SK-N-SH (cell line): ENCODE results near the gene SPDL1. TPM values are rescaled to one million over a fixed set of nuclear protein-coding genes. Genes with fewer than 3 reads are reported as not detected.

Experiments used
- CTCF ChIA-PET: fragments of 300-600, 350-600 bp; formaldehyde crosslinking; extraction: SDS; loops from one replicate; lab custom pipeline; 2021; lab: Yijun Ruan, JAX
- POLR2A ChIA-PET: fragments of 350-600 bp; sonication (Branson Sonifier 250); formaldehyde crosslinking; extraction: SDS; loops from one replicate; lab custom pipeline; 2020; ENCODE audit warnings: antibody characterized with exemption, inconsistent platforms; lab: Yijun Ruan, JAX
- DNase-seq: peaks from one replicate; pipeline ENCODE4 v3.0.0; 2012
- H2AFZ ChIP-seq: fragments of 200-600 bp; sonication (generic); 2 replicates; pipeline ENCODE4 v1.8.1; 2016; ENCODE audit warnings: antibody characterized with exemption, mild to moderate bottlenecking, low read depth
- H3F3A ChIP-seq: fragments of 200-600 bp; sonication (generic); replicated peaks from 2 replicates; pipeline ENCODE3; 2016; ENCODE audit warnings: antibody characterized with exemption, mild to moderate bottlenecking; ENCODE audit not compliant: insufficient read depth
- H3K27ac ChIP-seq, 2 experiments: fragments of 200-500 bp in 1 of 2; fragments of 200-600 bp in 1 of 2; sonication (Bioruptor generic) in 1 of 2; sonication (generic), shearing (Covaris generic) in 1 of 2; 2 replicates each; pipeline versions ENCODE4 v1.5.1 to v1.6.1; 2014 to 2016; ENCODE audit warnings: low read depth in 2 of 2, inconsistent platforms in 1 of 2, low read length in 1 of 2, mild to moderate bottlenecking in 1 of 2, mixed read lengths in 1 of 2
- H3K27me3 ChIP-seq: fragments of 200-600 bp; sonication (generic), shearing (Covaris generic); 2 replicates; pipeline ENCODE4 v1.6.1; 2016; ENCODE audit warnings: mixed run types; ENCODE audit not compliant: insufficient read depth
- H3K36me3 ChIP-seq, 2 experiments: fragments of 200-500 bp in 1 of 2; fragments of 200-600 bp in 1 of 2; sonication (Bioruptor generic) in 1 of 2; sonication (generic) in 1 of 2; replicated peaks in 1 of 2; 2 replicates each; pipeline versions ENCODE3 to v1.5.1; 2014 to 2016; ENCODE audit warnings: low read length in 1 of 2, mild to moderate bottlenecking in 1 of 2; ENCODE audit not compliant: insufficient read depth in 2 of 2, control insufficient read depth in 1 of 2
- H3K4me1 ChIP-seq, 2 experiments: fragments of 200-500 bp in 1 of 2; fragments of 200-600 bp in 1 of 2; sonication (Bioruptor generic) in 1 of 2; sonication (generic), shearing (Covaris generic) in 1 of 2; 2 replicates each; pipeline versions ENCODE4 v1.5.1 to v1.6.1; 2014 to 2016; ENCODE audit warnings: low read depth in 1 of 2, low read length in 1 of 2, mixed run types in 1 of 2; ENCODE audit not compliant: insufficient read depth in 2 of 2, control insufficient read depth in 1 of 2
- H3K4me2 ChIP-seq: fragments of 200-600 bp; sonication (generic), shearing (Covaris generic); 2 replicates; pipeline ENCODE4 v1.6.1; 2017; ENCODE audit warnings: mixed run types
- H3K4me3 ChIP-seq, 2 experiments: fragments of 200-500 bp in 1 of 2; fragments of 200-600 bp in 1 of 2; sonication (Bioruptor generic) in 1 of 2; sonication (generic), shearing (Covaris generic) in 1 of 2; 2 replicates each; pipeline versions ENCODE4 v1.5.1 to v1.8.1; 2014 to 2016; ENCODE audit warnings: low read depth in 2 of 2, inconsistent platforms in 1 of 2, low read length in 1 of 2, mild to moderate bottlenecking in 1 of 2, mixed read lengths in 1 of 2, moderate library complexity in 1 of 2
- H3K79me2 ChIP-seq: fragments of 200-600 bp; sonication (generic); 2 replicates; pipeline ENCODE4 v1.8.1; 2017; ENCODE audit warnings: mild to moderate bottlenecking; ENCODE audit not compliant: insufficient read depth
- H3K9ac ChIP-seq: fragments of 200-600 bp; sonication (generic); 2 replicates; pipeline ENCODE4 v1.6.1; 2017; ENCODE audit warnings: mixed run types
- H3K9me2 ChIP-seq: fragments of 200-600 bp; sonication (generic); 2 replicates; pipeline ENCODE4 v1.6.1; 2017; ENCODE audit warnings: mixed run types
- H3K9me3 ChIP-seq: fragments of 200-600 bp; sonication (generic); 2 replicates; pipeline ENCODE4 v1.6.1; 2017; ENCODE audit warnings: mixed run types, mild to moderate bottlenecking, moderate library complexity
- H4K20me1 ChIP-seq: fragments of 200-600 bp; sonication (generic); 2 replicates; pipeline ENCODE4 v1.6.1; 2017; ENCODE audit warnings: mild to moderate bottlenecking, mixed run types; ENCODE audit not compliant: insufficient read depth
- CHD2 ChIP-seq: fragments of 150-350 bp; IDR thresholded peaks from 2 replicates; pipeline ENCODE4 v1.6.1; 2018; ENCODE audit warnings: low read length; ENCODE audit not compliant: partially characterized antibody
- ELF1 ChIP-seq: IDR thresholded peaks from 2 replicates; pipeline ENCODE4 v1.4.0; 2012
- EZH2phosphoT487 ChIP-seq: fragments of 200-600 bp; sonication (generic); IDR thresholded peaks from 2 replicates; pipeline ENCODE4 v1.6.1; 2017; ENCODE audit warnings: low read depth, mixed run types, mild to moderate bottlenecking, antibody characterized with exemption, moderate library complexity, borderline replicate concordance
- FOSL2 ChIP-seq: IDR thresholded peaks from 2 replicates; pipeline ENCODE4 v1.4.0; 2012; ENCODE audit warnings: low read depth, mild to moderate bottlenecking, moderate library complexity, borderline replicate concordance
- FOXM1 ChIP-seq: IDR thresholded peaks from 2 replicates; pipeline ENCODE4 v1.4.0; 2012; ENCODE audit warnings: low read depth, mild to moderate bottlenecking
- GATA2 ChIP-seq: sonication (generic); formaldehyde crosslinking; IDR thresholded peaks from 2 replicates; pipeline ENCODE4 v1.5.0; 2020; ENCODE audit warnings: mild to moderate bottlenecking, missing genetic modification reagents
- MEF2A ChIP-seq: IDR thresholded peaks from 2 replicates; pipeline ENCODE4 v1.4.0; 2012; ENCODE audit warnings: low read depth, borderline replicate concordance
- NRF1 ChIP-seq: IDR thresholded peaks from 2 replicates; pipeline ENCODE4 v1.6.1; 2012; ENCODE audit warnings: low read depth, mild to moderate bottlenecking, low read length
- POLR2AphosphoS5 ChIP-seq: IDR thresholded peaks from 2 replicates; pipeline ENCODE4 v1.6.1; 2012; ENCODE audit warnings: low read depth, low read length
- RAD21 ChIP-seq: IDR thresholded peaks from 2 replicates; pipeline ENCODE4 v1.6.1; 2012; ENCODE audit warnings: mild to moderate bottlenecking, low read length
- RCOR1 ChIP-seq: fragments of 150-350 bp; IDR thresholded peaks from 2 replicates; pipeline ENCODE4 v1.6.1; 2017; ENCODE audit warnings: antibody characterized with exemption, low read length
- RFX5 ChIP-seq: IDR thresholded peaks from 2 replicates; pipeline ENCODE4 v1.6.1; 2012; ENCODE audit warnings: mild to moderate bottlenecking, improper control_type of control experiment, low read length
- SIN3A ChIP-seq: IDR thresholded peaks from 2 replicates; pipeline ENCODE4 v1.6.1; 2012; ENCODE audit warnings: low read depth, mild to moderate bottlenecking, low read length, moderate library complexity, borderline replicate concordance
- TAF1 ChIP-seq: IDR thresholded peaks from 2 replicates; pipeline ENCODE4 v1.6.1; 2012; ENCODE audit warnings: low read depth, mild to moderate bottlenecking, low read length, moderate library complexity, borderline replicate concordance
- TCF12 ChIP-seq: IDR thresholded peaks from 2 replicates; pipeline ENCODE4 v1.4.0; 2012
- TEAD4 ChIP-seq: IDR thresholded peaks from 2 replicates; pipeline ENCODE4 v1.4.0; 2012; ENCODE audit warnings: mild to moderate bottlenecking, borderline replicate concordance; ENCODE audit not compliant: insufficient read depth
- WGBS: methylation state at CpG from one replicate; pipeline ENCODE4 v1.1.6; 2017; ENCODE audit warnings: low lambda C conversion rate; 5-methylcytosine and 5-hydroxymethylcytosine counted together
- polyA plus RNA-seq, 3 experiments: library from polyadenylated mRNA; depleted of rRNA; stranded (reverse); fragments of >200 nt; gene quantifications; 2 replicates each; pipeline ENCODE4 v1.2.3, GENCODE V29; 2012
- TF ChIP-seq, protein P1 (sequence below): IDR thresholded peaks from 2 replicates; pipeline ENCODE4 v1.4.0; 2012; ENCODE audit warnings: low read depth, borderline replicate concordance
- TF ChIP-seq, protein P2 (sequence below): IDR thresholded peaks from 2 replicates; pipeline ENCODE4 v1.4.0; 2012; ENCODE audit warnings: low read depth, borderline replicate concordance
- TF ChIP-seq, protein P3 (sequence below): fragments of 150-350 bp; IDR thresholded peaks from 2 replicates; pipeline ENCODE4 v1.6.1; 2017; ENCODE audit warnings: antibody characterized with exemption, low read length, low read depth, borderline replicate concordance

The SPDL1 gene
- polyA plus RNA-seq, 1 of the 3 experiments (the other 2 are of a cell fraction), result 45.1 TPM

DNA sequence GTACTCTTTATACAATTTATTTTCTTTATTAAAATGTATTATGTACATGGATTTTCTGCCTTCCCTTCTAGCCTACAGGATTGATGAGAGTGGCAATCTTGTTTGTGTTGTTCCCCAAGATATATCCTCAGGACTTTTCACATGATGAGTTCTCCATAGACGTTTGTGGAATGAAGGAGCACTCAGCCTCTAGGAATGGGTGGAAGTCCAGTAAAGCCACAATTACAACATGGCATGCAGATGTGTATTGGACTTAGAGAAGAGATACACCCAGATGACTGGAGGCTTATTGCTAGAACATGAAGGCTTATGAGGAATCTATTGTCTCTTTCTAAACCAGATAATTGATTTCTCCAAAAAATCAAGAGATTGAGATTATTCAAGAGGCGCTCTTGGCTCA lies 45.3 kb downstream of the SPDL1 start:
- Histone ChIP-seq H3K9me3 (no peaks in the 10 kb centered on the region), H2AFZ (no peak overlapping the region), H3K9me2 (no peaks in the 10 kb centered on the region), H3K36me3 (no peaks in the 10 kb centered on the region), H3K9ac (no peak overlapping the region), H3K4me1 (peaks cover 0 to 12% of the 10 kb centered on the region in 2 experiments; a peak in 3 of 4 replicates), H3K27ac (peak overlapping the region in 1 of 2 experiments; percentile 62; a peak in 1 of 4 replicates), H3K4me2 (no peak overlapping the region), H3K79me2 (no peaks in the 10 kb centered on the region), H4K20me1 (no peaks in the 10 kb centered on the region), H3F3A (peaks cover 37% of the 10 kb centered on the region), H3K4me3 (no peak overlapping the region), H3K27me3 (no peaks in the 10 kb centered on the region)
- ChIA-PET POLR2A (no interaction called here), CTCF (no interaction called here)
- TF ChIP-seq POLR2AphosphoS5 (no peak), RCOR1 (no peak), SIN3A (no peak), ELF1 (no peak), TAF1 (no peak), FOXM1 (no peak), TEAD4 (no peak), FOSL2 (no peak)
- TF ChIP-seq, protein P1, sequence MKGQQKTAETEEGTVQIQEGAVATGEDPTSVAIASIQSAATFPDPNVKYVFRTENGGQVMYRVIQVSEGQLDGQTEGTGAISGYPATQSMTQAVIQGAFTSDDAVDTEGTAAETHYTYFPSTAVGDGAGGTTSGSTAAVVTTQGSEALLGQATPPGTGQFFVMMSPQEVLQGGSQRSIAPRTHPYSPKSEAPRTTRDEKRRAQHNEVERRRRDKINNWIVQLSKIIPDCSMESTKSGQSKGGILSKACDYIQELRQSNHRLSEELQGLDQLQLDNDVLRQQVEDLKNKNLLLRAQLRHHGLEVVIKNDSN, result no peak
- TF ChIP-seq, protein P2, sequence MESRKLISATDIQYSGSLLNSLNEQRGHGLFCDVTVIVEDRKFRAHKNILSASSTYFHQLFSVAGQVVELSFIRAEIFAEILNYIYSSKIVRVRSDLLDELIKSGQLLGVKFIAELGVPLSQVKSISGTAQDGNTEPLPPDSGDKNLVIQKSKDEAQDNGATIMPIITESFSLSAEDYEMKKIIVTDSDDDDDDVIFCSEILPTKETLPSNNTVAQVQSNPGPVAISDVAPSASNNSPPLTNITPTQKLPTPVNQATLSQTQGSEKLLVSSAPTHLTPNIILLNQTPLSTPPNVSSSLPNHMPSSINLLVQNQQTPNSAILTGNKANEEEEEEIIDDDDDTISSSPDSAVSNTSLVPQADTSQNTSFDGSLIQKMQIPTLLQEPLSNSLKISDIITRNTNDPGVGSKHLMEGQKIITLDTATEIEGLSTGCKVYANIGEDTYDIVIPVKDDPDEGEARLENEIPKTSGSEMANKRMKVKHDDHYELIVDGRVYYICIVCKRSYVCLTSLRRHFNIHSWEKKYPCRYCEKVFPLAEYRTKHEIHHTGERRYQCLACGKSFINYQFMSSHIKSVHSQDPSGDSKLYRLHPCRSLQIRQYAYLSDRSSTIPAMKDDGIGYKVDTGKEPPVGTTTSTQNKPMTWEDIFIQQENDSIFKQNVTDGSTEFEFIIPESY, result no peak
- DNase-seq, result no peak
- WGBS, result 73% methylated on average over 2 of the region's 2 CpGs

DNA sequence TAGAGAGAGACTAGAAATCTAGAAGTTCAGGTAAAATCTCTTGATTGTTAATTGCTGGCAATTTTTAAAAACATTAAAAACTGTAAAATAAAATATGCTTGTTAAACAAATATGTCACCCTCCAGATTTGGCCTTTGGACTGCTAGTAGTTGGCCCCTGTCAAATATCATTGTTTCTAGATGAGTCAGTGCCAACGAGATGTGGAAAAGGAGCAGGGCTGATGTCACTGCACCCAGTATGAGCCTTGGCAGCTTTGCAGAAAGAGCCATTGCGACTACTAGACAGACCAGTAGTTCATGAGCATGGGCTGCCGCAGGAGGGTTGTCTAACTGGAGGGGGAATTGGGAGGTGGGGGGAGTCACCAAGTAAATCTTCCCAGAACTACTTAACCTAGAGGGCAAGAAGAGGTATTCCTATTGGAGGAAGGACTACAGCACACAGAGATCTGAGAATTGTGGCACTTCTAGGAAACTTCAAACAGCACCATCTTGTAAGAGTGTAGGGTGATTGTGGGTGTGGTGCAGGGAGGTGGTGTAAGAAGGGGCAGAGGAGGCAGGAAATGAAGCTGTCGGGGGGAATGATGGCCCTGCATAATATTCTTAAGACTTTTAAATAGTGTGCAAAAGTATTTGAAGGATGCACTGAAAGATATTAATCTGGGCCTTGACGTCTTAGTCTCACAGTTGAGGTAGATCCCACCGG lies 46.4 kb downstream of the SPDL1 start:
- Histone ChIP-seq H3F3A (peaks cover 37% of the 10 kb centered on the region), H3K79me2 (no peaks in the 10 kb centered on the region), H3K27ac (peak overlapping the region in 1 of 2 experiments; percentile 62; a peak in 2 of 4 replicates), H3K9me2 (no peaks in the 10 kb centered on the region), H3K4me3 (no peak overlapping the region), H3K4me2 (peak overlapping the region; percentile 22; the same call in 1 of the 2 replicates), H3K9ac (no peak overlapping the region), H3K9me3 (0 out of 2 replicates have a peak, but pooled peaks cover 10% of the 10 kb centered on the region), H2AFZ (peak overlapping the region; percentile 74; the same call in 1 of the 2 replicates), H3K36me3 (peaks cover 0 to 3% of the 10 kb centered on the region in 2 experiments), H3K4me1 (peaks cover 0 to 12% of the 10 kb centered on the region in 2 experiments; a peak in 3 of 4 replicates), H4K20me1 (no peaks in the 10 kb centered on the region), H3K27me3 (no peaks in the 10 kb centered on the region)
- ChIA-PET POLR2A (no interaction called here), CTCF (interaction anchor here (1.4 kb wide), 1 partner anchor 19 kb away, joined by 3 read pairs; no protein-coding TSS in a partner anchor)
- DNase-seq, result no peak
- 50% methylated on average over 6 of the region's 6 CpGs for WGBS
- TF ChIP-seq EZH2phosphoT487, result no peak
- TF ChIP-seq POLR2AphosphoS5, result 0 out of 2 replicates have a peak, but pooled peaks have one; percentile 24
- no peak for TF ChIP-seq RAD21
- peak; percentile 73; the same call in 1 of the 2 replicates for TF ChIP-seq TCF12
- no peak for TF ChIP-seq RFX5
- TF ChIP-seq CHD2, result no peak
- TF ChIP-seq, protein P2, result no peak
- TF ChIP-seq MEF2A, result no peak
- no peak for TF ChIP-seq NRF1
- no peak for TF ChIP-seq GATA2
- TF ChIP-seq, protein P3, sequence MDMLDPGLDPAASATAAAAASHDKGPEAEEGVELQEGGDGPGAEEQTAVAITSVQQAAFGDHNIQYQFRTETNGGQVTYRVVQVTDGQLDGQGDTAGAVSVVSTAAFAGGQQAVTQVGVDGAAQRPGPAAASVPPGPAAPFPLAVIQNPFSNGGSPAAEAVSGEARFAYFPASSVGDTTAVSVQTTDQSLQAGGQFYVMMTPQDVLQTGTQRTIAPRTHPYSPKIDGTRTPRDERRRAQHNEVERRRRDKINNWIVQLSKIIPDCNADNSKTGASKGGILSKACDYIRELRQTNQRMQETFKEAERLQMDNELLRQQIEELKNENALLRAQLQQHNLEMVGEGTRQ, result no peak
- TF ChIP-seq RCOR1, result no peak
- TF ChIP-seq, protein P1, result no peak
